ENCODE data around the gene CALML5.

DNA sequence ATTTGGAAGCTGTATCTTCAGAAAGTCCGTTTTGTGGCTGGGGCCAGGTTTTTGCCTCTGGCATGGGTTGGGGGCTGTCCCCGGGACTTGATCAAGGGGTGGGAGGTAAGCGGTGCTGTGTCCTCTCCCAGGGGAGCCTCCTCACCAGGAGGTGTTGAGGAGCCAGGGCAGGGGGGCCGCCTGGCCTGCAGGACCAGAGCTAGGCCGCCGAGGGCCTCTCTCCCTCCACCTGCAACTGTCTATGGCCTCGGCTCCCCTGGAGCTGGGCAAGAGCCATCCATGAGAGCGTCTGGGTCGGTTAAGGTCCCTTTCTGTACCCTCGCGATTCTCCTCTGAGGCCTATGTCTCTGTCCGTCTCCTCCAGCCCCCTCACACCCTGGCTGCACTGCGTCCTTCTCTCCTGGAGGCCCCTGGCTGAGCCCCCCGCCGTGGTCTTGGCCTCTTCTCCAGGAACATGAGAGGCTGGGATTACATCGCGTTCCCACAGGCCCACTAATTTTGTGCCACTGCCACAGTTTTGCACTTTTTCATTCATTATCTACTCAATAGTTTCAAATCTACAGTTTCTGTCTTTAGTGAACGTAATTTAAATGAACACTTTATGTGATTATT is 20.6 kb downstream of the CALML5 start:
- TF ChIP-seq, protein P1, sequence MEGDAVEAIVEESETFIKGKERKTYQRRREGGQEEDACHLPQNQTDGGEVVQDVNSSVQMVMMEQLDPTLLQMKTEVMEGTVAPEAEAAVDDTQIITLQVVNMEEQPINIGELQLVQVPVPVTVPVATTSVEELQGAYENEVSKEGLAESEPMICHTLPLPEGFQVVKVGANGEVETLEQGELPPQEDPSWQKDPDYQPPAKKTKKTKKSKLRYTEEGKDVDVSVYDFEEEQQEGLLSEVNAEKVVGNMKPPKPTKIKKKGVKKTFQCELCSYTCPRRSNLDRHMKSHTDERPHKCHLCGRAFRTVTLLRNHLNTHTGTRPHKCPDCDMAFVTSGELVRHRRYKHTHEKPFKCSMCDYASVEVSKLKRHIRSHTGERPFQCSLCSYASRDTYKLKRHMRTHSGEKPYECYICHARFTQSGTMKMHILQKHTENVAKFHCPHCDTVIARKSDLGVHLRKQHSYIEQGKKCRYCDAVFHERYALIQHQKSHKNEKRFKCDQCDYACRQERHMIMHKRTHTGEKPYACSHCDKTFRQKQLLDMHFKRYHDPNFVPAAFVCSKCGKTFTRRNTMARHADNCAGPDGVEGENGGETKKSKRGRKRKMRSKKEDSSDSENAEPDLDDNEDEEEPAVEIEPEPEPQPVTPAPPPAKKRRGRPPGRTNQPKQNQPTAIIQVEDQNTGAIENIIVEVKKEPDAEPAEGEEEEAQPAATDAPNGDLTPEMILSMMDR (IDR thresholded peaks at IDR 0.05), result no peak
- no peak for TF ChIP-seq POLR2A (IDR thresholded peaks at IDR 0.05)

Data from thyroid gland (tissue), 4 donors.